Measurements from ENCODE around the gene CSH1. TPM values are rescaled to one million over a fixed set of nuclear protein-coding genes. Genes with fewer than 3 reads are reported as not detected.
"Not testable (repeated sequence)": the region's sequence is repeated elsewhere in the genome, so short reads cannot be mapped to it uniquely, and the experiment has no call there.

CSH1 gene
- total RNA-seq, 1 donor from 2014 or later, result not detected

- no peak for DNase-seq (ENCODE audit: low read depth)
- H3K4me3 ChIP-seq (ENCODE audit: low read depth, low read length), result no peak overlapping the region
Observed at GRCh38 chr17:63910096-63910495, 13.7 kb upstream of the CSH1 start.

GRCh38 chr17:63909586-63909985 lies 13.2 kb upstream of the CSH1 start:
- not testable (repeated sequence) for H3K4me3 ChIP-seq (ENCODE audit: low read depth, low read length); DNase-seq (ENCODE audit: low read depth)

More at GRCh38 chr17:63910096-63910495, 13.7 kb upstream of the CSH1 start:
- no peak for TF ChIP-seq CTCF (conservative IDR thresholded peaks at IDR 0.05; ENCODE audit: low read depth, low read length)

- DNase-seq (ENCODE audit: low read depth); H3K4me3 ChIP-seq (ENCODE audit: low read depth, low read length): not testable (repeated sequence)
- peak; percentile 33 for TF ChIP-seq CTCF (conservative IDR thresholded peaks at IDR 0.05; ENCODE audit: low read depth, low read length)
Observed at GRCh38 chr17:63907161-63907778, 10.9 kb upstream of the CSH1 start.

DNA sequence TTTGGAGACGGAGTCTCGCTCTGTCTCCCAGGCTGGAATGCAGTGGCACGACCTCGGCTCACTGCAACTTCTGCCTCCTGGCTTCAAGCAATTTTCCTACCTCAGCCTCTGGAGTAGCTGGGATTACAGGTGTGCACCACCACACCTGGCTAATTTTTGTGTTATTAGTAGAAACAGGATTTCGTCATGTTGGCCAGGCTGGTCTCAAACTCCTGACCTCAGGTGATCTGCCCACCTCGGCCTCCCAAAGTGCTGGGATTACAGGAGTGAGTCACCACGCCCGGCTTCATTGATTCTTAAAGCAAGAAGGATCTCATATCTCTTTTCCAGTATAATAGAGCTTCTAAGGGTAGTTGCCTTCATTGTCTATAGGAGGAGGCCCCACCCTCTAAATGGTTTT lies 8.4 kb upstream of the CSH1 start:
- not testable (repeated sequence) for H3K4me3 ChIP-seq (ENCODE audit: low read depth, low read length); DNase-seq (ENCODE audit: low read depth)

GRCh38 chr17:63903787-63904201 lies 7.4 kb upstream of the CSH1 start:
- peak; percentile 41 for TF ChIP-seq CTCF (conservative IDR thresholded peaks at IDR 0.05; ENCODE audit: low read depth, low read length)
- DNase-seq (ENCODE audit: low read depth), result not testable (repeated sequence)

GRCh38 chr17:63901971-63902370 lies 5.6 kb upstream of the CSH1 start:
- not testable (repeated sequence) for DNase-seq (ENCODE audit: low read depth)

More at GRCh38 chr17:63903787-63904201, 7.4 kb upstream of the CSH1 start:
- not testable (repeated sequence) for H3K4me3 ChIP-seq (ENCODE audit: low read depth, low read length)

GRCh38 chr17:63898899-63899798 lies 2.8 kb upstream of the CSH1 start:
- H3K4me3 ChIP-seq (ENCODE audit: low read depth, low read length); DNase-seq (ENCODE audit: low read depth): not testable (repeated sequence)

More at GRCh38 chr17:63901971-63902370, 5.6 kb upstream of the CSH1 start:
- H3K4me3 ChIP-seq (ENCODE audit: low read depth, low read length), result not testable (repeated sequence)

DNA sequence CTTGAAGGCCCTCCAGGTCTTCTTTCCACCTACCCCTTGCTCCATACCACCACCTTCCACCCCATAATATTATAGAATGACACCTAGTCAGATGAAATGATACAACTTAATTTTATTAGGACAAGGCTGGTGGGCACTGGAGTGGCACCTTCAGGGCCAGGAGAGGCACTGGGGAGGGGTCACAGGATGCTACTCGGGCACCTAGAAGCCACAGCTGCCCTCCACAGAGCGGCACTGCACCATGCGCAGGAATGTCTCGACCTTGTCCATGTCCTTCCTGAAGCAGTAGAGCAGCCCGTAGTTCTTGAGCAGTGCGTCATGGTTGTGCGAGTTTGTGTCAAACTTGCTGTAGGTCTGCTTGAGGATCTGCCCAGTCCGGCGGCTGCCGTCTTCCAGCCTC lies 1.6 kb downstream of the CSH1 start:
- not testable (repeated sequence) for H3K4me3 ChIP-seq (ENCODE audit: low read depth, low read length); DNase-seq (ENCODE audit: low read depth)

GRCh38 chr17:63894021-63894420 lies 2.4 kb downstream of the CSH1 start:
- not testable (repeated sequence) for DNase-seq (ENCODE audit: low read depth); H3K4me3 ChIP-seq (ENCODE audit: low read depth, low read length)

GRCh38 chr17:63892316-63893037 lies 3.9 kb downstream of the CSH1 start:
- not testable (repeated sequence) for DNase-seq (ENCODE audit: low read depth); H3K4me3 ChIP-seq (ENCODE audit: low read depth, low read length)
- TF ChIP-seq CTCF (conservative IDR thresholded peaks at IDR 0.05; ENCODE audit: low read depth, low read length), result peak; percentile 23
